AG09319 (cell line): ENCODE data around the gene EPHA5.

Source experiments
- DNase-seq: peaks from one replicate; pipeline ENCODE4 v3.0.0-alpha.2; 2010; ENCODE audit warnings: low read depth; ENCODE audit errors: extremely low read depth
- CTCF ChIP-seq: IDR thresholded peaks from 2 replicates; pipeline ENCODE4 v1.5.1; 2011; ENCODE audit warnings: low read depth, mild to moderate bottlenecking, inconsistent platforms, low read length, moderate library complexity

Gene EPHA5

GRCh38 chr4:65670331-65671031, at the start of gene EPHA5:
TSS of gene EPHA5 (minus strand) at chr4:65670489. CDS start at chr4:65669742, 747 bp downstream.
- TF ChIP-seq CTCF, result no peak

GRCh38 chr4:65719635-65720034, 49.3 kb upstream of the EPHA5 start:
- TF ChIP-seq CTCF, result no peak
- DNase-seq, result no peak

More at GRCh38 chr4:65670331-65671031, at the start of gene EPHA5:
- DNase-seq, result peak; percentile 0

DNA sequence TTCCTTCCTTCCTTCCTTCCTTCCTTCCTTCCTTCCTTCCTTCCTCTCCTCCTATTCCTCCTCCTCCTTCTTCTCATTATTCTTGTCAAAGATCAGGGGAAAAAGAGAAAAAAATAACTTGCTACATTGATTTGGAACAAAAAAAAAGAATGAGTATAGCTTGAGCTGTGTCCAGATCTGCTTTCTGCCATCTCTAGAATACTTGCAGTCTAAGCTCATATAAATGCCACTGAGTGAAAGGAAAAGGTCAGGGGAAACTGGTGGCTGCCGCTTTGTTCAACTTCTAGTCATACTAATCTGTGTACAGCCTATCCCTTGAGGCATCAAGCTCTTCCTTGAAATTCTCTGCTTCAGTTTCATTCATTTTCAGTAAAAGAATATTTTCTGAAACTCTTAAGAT, 28.3 kb upstream of the EPHA5 start:
- TF ChIP-seq CTCF, result no peak

GRCh38 chr4:65696436-65696835, 26.1 kb upstream of the EPHA5 start:
- no peak for TF ChIP-seq CTCF
- DNase-seq, result no peak

More for the DNA sequence above, 28.3 kb upstream of the EPHA5 start:
- no peak for DNase-seq

- no peak for DNase-seq
- TF ChIP-seq CTCF, result no peak
These were observed 1.1 kb upstream of the EPHA5 start for GRCh38 chr4:65671372-65671771.

- no peak for TF ChIP-seq CTCF
- DNase-seq, result peak; percentile 2
These were observed 314 bp downstream of the EPHA5 start for GRCh38 chr4:65670020-65670330.

DNA sequence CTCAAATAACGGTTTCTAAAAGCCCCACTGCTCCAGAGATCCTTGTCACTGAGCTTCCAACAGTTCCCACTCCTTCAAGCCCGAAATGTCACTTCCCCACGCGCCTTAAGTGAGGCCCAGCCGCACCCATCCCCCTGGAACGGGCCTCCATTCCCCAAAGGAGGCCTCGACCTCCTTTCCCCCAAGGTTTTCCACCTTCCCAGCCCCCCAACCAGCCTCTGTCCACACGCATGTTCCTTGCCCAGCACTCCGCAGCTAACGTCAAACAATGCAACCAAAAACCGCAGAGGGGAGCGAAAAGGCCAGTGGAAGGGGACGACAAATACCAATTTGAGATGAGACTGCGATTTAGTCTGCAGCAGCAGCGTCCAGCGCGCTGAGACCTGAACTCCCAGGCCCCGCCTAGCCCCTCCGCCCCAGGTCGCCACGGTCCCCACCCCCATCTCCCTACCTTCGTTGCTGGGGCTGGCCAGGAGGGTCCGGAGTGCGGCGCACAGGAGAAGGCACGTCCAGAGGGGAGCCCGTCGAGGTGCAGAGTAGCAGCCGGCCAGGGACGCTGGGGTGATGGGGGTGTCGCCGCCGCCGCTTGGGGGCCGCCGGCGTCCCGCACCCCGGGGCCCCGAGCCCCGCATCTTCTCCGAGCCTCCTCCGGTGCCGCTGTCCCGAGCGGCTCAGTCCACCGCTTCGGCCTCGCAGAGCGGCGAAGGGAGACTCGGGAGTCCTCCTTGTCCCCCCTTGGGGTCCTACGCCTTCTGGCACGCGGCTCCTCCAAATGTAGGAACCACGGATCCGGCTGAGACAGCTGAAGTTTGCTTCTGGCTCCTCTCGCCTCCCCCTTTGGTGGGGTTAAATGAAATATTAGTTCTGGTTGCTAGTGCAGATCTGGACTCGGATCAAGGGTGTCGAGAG, 924 bp downstream of the EPHA5 start:
- DNase-seq, result no peak
- no peak for TF ChIP-seq CTCF
